OCI-M1 (cell line): ENCODE data around the gene MMP23B.
"Not testable (repeated sequence)": the region's sequence is repeated elsewhere in the genome, so short reads cannot be mapped to it uniquely, and the experiment has no call there.

ENCODE experiments used
- DNase-seq: peaks from one replicate; lab custom pipeline; 2025; lab: John Stamatoyannopoulos, UW

MMP23B gene

DNA sequence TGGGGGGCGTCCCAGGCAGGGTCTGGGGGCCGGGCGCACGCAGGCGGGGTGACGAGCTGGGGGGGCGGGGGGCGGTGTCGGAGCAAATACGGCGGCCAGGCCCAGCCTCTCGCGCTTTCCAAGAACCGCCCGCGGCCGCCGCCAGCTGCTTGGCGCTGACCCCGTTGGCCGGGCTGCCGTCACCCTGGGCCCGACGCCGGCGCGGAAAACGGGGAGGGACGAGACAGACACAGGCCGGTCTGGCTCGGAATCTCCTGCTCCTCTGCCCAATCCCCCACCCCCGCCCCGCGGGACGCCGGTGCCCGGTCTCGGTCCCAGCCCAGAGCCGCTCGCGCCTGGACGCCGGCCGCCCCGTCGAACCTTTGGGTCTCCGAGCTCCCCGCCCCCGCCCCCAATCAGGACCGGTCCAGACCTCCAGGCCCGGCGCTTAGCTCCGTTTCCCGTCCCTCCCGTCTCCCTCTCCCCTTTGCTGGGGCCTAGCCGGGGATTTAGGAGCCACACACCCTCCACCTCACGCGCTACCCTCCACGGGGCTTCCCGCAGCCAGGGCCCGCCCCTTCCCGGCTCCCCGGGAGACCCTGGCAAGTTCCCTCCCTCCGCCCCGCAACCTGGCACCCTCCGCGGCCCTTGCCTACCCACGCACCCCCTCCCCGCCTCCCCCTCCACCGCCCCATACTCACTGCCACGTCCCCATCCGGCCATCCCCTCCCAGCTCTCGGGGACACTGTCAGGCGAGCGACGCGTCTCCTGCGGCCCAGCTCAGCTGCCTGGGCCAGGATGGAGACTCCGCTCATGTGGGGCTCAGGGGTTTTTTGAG lies 800 bp upstream of the MMP23B start:
- no peak for DNase-seq

DNA sequence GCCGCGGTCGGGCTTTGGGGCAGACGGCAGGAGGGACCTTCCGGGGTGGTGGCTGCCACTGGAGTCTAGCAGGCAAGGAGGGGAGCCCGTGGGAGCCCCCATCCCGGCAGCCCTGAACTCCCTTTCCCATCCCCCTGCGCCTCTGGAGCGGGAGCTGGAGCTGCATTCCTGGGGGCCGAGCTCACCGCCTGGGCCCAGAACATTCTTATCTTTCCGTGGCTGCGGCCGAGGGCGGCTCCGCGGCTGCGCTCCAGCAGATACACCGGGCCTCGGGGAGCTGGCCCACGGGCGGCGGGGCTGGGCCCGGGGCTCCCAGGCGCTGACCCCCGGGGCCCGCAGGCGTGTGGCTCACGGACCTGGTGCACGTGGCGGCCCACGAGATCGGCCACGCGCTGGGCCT lies 1.4 kb downstream of the MMP23B start:
- DNase-seq, result not testable (repeated sequence)

DNA sequence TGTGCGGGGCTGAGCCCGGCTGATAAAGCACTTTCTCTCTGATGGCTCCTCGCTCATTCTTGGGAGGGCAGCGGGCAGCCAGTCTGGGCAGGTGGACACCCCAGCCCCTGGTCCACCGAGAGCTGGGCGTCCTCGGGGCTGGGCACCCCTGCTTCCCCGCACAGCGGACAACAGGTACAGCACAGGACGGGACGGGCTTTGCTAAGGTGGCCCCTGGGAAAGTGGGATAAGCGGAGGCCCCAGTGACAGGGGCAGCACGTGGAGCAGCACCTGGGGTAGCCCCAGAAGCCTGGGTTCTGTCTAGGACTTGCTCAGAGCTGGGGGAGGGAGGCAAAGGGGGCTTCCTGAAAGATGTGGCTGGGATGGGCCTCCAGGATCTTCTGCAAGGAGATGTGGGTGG lies 2.6 kb downstream of the MMP23B start:
- DNase-seq, result not testable (repeated sequence)

GRCh38 chr1:1636621-1637478 lies 4.9 kb downstream of the MMP23B start:
- not testable (repeated sequence) for DNase-seq

- DNase-seq, result not testable (repeated sequence)
These were observed 5.5 kb downstream of the MMP23B start for GRCh38 chr1:1637479-1637875.

- not testable (repeated sequence) for DNase-seq
These were observed 6.6 kb downstream of the MMP23B start for GRCh38 chr1:1638528-1638927.

DNA sequence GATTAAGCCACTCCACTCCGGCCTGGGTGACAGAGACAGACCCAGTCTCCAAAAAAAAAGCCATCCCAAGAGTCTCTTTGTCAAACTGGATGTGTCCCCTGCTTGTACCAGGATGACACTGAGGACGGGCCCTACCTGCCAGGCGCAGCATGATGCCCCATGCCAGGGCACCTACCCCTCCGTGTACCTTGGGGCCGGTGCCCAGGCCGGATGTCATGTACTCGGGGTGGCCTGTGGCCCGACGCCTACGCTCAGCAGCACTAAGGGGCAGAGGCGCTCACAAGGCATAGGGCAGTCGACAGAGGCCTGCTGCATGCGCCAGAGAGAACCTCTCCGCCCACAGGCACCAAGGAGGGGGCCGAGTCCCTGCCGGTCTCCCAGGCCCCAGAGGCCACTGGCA lies 7.4 kb downstream of the MMP23B start:
- not testable (repeated sequence) for DNase-seq

- not testable (repeated sequence) for DNase-seq
These were observed 8.1 kb downstream of the MMP23B start for GRCh38 chr1:1640081-1640480.

GRCh38 chr1:1640711-1641461 lies 8.9 kb downstream of the MMP23B start:
- DNase-seq, result not testable (repeated sequence)

- DNase-seq, result not testable (repeated sequence)
These were observed 14.4 kb downstream of the MMP23B start for GRCh38 chr1:1646326-1646725.

GRCh38 chr1:1647567-1648241 lies 15.7 kb downstream of the MMP23B start:
- DNase-seq, result peak; percentile 96

- not testable (repeated sequence) for DNase-seq
These were observed 16.3 kb downstream of the MMP23B start for GRCh38 chr1:1648265-1648664.

GRCh38 chr1:1658583-1659549 lies 26.9 kb downstream of the MMP23B start, which contains the start of gene CDK11B:
CDK11B (minus strand) TSS chr1:1659004; CDS start chr1:1657485, 1,519 bp downstream.
- DNase-seq, result peak; percentile 98

DNA sequence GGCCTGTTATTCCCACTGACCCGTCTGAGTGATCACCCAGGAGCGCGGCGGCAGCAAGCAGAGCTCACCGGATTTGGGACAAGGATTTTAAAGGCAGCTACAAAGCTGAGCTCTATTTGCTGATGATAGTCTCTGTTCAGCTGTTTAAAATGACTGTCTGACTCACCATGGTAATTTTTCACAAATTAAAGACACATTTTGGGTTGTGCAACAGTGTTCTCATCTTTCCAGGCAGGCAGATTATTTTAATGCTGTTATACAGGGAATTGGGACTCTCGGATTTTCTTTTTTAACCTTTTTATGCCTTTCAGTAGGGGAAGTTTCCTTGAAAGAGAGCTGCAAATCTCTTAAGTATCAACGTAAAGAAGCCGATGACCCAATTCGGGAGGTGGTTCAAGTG lies 30.4 kb downstream of the MMP23B start:
- not testable (repeated sequence) for DNase-seq

- not testable (repeated sequence) for DNase-seq
These were observed 31.0 kb downstream of the MMP23B start for GRCh38 chr1:1662830-1663560.

GRCh38 chr1:1664318-1664717 lies 32.3 kb downstream of the MMP23B start:
- not testable (repeated sequence) for DNase-seq

- no peak for DNase-seq
These were observed 33.2 kb downstream of the MMP23B start for GRCh38 chr1:1664941-1665814.

GRCh38 chr1:1665815-1666251 lies 33.9 kb downstream of the MMP23B start:
- peak; percentile 8 for DNase-seq
